SK-N-SH (cell line): ENCODE data around the gene PALS1. TPM values are rescaled to one million over a fixed set of nuclear protein-coding genes. Genes with fewer than 3 reads are reported as not detected.

Experiments
- CTCF ChIA-PET: fragments of 300-600, 350-600 bp; formaldehyde crosslinking; extraction: SDS; loops from one replicate; lab custom pipeline; 2021; lab: Yijun Ruan, JAX
- POLR2A ChIA-PET: fragments of 350-600 bp; sonication (Branson Sonifier 250); formaldehyde crosslinking; extraction: SDS; loops from one replicate; lab custom pipeline; 2020; ENCODE audit warnings: antibody characterized with exemption, inconsistent platforms; lab: Yijun Ruan, JAX
- DNase-seq: peaks from one replicate; pipeline ENCODE4 v3.0.0; 2012
- H2AFZ ChIP-seq: fragments of 200-600 bp; sonication (generic); 2 replicates; pipeline ENCODE4 v1.8.1; 2016; ENCODE audit warnings: antibody characterized with exemption, mild to moderate bottlenecking, low read depth
- H3F3A ChIP-seq: fragments of 200-600 bp; sonication (generic); replicated peaks from 2 replicates; pipeline ENCODE3; 2016; ENCODE audit warnings: antibody characterized with exemption, mild to moderate bottlenecking; ENCODE audit not compliant: insufficient read depth
- H3K27ac ChIP-seq, 2 experiments: fragments of 200-500 bp in 1 of 2; fragments of 200-600 bp in 1 of 2; sonication (Bioruptor generic) in 1 of 2; sonication (generic), shearing (Covaris generic) in 1 of 2; 2 replicates each; pipeline versions ENCODE4 v1.5.1 to v1.6.1; 2014 to 2016; ENCODE audit warnings: low read depth in 2 of 2, inconsistent platforms in 1 of 2, low read length in 1 of 2, mild to moderate bottlenecking in 1 of 2, mixed read lengths in 1 of 2
- H3K27me3 ChIP-seq: fragments of 200-600 bp; sonication (generic), shearing (Covaris generic); 2 replicates; pipeline ENCODE4 v1.6.1; 2016; ENCODE audit warnings: mixed run types; ENCODE audit not compliant: insufficient read depth
- H3K36me3 ChIP-seq, 2 experiments: fragments of 200-500 bp in 1 of 2; fragments of 200-600 bp in 1 of 2; sonication (Bioruptor generic) in 1 of 2; sonication (generic) in 1 of 2; replicated peaks in 1 of 2; 2 replicates each; pipeline versions ENCODE3 to v1.5.1; 2014 to 2016; ENCODE audit warnings: low read length in 1 of 2, mild to moderate bottlenecking in 1 of 2; ENCODE audit not compliant: insufficient read depth in 2 of 2, control insufficient read depth in 1 of 2
- H3K4me1 ChIP-seq, 2 experiments: fragments of 200-500 bp in 1 of 2; fragments of 200-600 bp in 1 of 2; sonication (Bioruptor generic) in 1 of 2; sonication (generic), shearing (Covaris generic) in 1 of 2; 2 replicates each; pipeline versions ENCODE4 v1.5.1 to v1.6.1; 2014 to 2016; ENCODE audit warnings: low read depth in 1 of 2, low read length in 1 of 2, mixed run types in 1 of 2; ENCODE audit not compliant: insufficient read depth in 2 of 2, control insufficient read depth in 1 of 2
- H3K4me2 ChIP-seq: fragments of 200-600 bp; sonication (generic), shearing (Covaris generic); 2 replicates; pipeline ENCODE4 v1.6.1; 2017; ENCODE audit warnings: mixed run types
- H3K4me3 ChIP-seq, 2 experiments: fragments of 200-500 bp in 1 of 2; fragments of 200-600 bp in 1 of 2; sonication (Bioruptor generic) in 1 of 2; sonication (generic), shearing (Covaris generic) in 1 of 2; 2 replicates each; pipeline versions ENCODE4 v1.5.1 to v1.8.1; 2014 to 2016; ENCODE audit warnings: low read depth in 2 of 2, inconsistent platforms in 1 of 2, low read length in 1 of 2, mild to moderate bottlenecking in 1 of 2, mixed read lengths in 1 of 2, moderate library complexity in 1 of 2
- H3K79me2 ChIP-seq: fragments of 200-600 bp; sonication (generic); 2 replicates; pipeline ENCODE4 v1.8.1; 2017; ENCODE audit warnings: mild to moderate bottlenecking; ENCODE audit not compliant: insufficient read depth
- H3K9ac ChIP-seq: fragments of 200-600 bp; sonication (generic); 2 replicates; pipeline ENCODE4 v1.6.1; 2017; ENCODE audit warnings: mixed run types
- H3K9me2 ChIP-seq: fragments of 200-600 bp; sonication (generic); 2 replicates; pipeline ENCODE4 v1.6.1; 2017; ENCODE audit warnings: mixed run types
- H3K9me3 ChIP-seq: fragments of 200-600 bp; sonication (generic); 2 replicates; pipeline ENCODE4 v1.6.1; 2017; ENCODE audit warnings: mixed run types, mild to moderate bottlenecking, moderate library complexity
- H4K20me1 ChIP-seq: fragments of 200-600 bp; sonication (generic); 2 replicates; pipeline ENCODE4 v1.6.1; 2017; ENCODE audit warnings: mild to moderate bottlenecking, mixed run types; ENCODE audit not compliant: insufficient read depth
- CTCF ChIP-seq: fragments of 200-600 bp; sonication (generic); IDR thresholded peaks from 2 replicates; pipeline ENCODE4 v1.6.1; 2017; ENCODE audit warnings: antibody characterized with exemption, mild to moderate bottlenecking, moderate library complexity
- EZH2phosphoT487 ChIP-seq: fragments of 200-600 bp; sonication (generic); IDR thresholded peaks from 2 replicates; pipeline ENCODE4 v1.6.1; 2017; ENCODE audit warnings: low read depth, mixed run types, mild to moderate bottlenecking, antibody characterized with exemption, moderate library complexity, borderline replicate concordance
- FOSL2 ChIP-seq: IDR thresholded peaks from 2 replicates; pipeline ENCODE4 v1.4.0; 2012; ENCODE audit warnings: low read depth, mild to moderate bottlenecking, moderate library complexity, borderline replicate concordance
- GABPA ChIP-seq: IDR thresholded peaks from 2 replicates; pipeline ENCODE4 v1.4.0; 2012; ENCODE audit warnings: low read depth, mild to moderate bottlenecking
- GATA2 ChIP-seq: sonication (generic); formaldehyde crosslinking; IDR thresholded peaks from 2 replicates; pipeline ENCODE4 v1.5.0; 2020; ENCODE audit warnings: mild to moderate bottlenecking, missing genetic modification reagents
- JUND ChIP-seq: IDR thresholded peaks from 2 replicates; pipeline ENCODE4 v1.4.0; 2012
- MXI1 ChIP-seq: IDR thresholded peaks from 2 replicates; pipeline ENCODE4 v1.6.1; 2012; ENCODE audit warnings: mild to moderate bottlenecking, low read depth, low read length, improper control_type of control experiment
- NFIC ChIP-seq: IDR thresholded peaks from 2 replicates; pipeline ENCODE4 v1.4.0; 2012; ENCODE audit warnings: borderline replicate concordance
- REST ChIP-seq: IDR thresholded peaks from 2 replicates; pipeline ENCODE4 v1.6.1; 2012; ENCODE audit warnings: mild to moderate bottlenecking, low read depth, low read length, moderate library complexity
- SIN3A ChIP-seq: IDR thresholded peaks from 2 replicates; pipeline ENCODE4 v1.6.1; 2012; ENCODE audit warnings: low read depth, mild to moderate bottlenecking, low read length, moderate library complexity, borderline replicate concordance
- SMC3 ChIP-seq: IDR thresholded peaks from 2 replicates; pipeline ENCODE4 v1.6.1; 2012; ENCODE audit warnings: low read depth, low read length, improper control_type of control experiment
- TCF12 ChIP-seq: IDR thresholded peaks from 2 replicates; pipeline ENCODE4 v1.4.0; 2012
- TEAD4 ChIP-seq: IDR thresholded peaks from 2 replicates; pipeline ENCODE4 v1.4.0; 2012; ENCODE audit warnings: mild to moderate bottlenecking, borderline replicate concordance; ENCODE audit not compliant: insufficient read depth
- YY1 ChIP-seq: IDR thresholded peaks from 2 replicates; pipeline ENCODE4 v1.4.0; 2012; ENCODE audit warnings: low read depth, mild to moderate bottlenecking
- ZBTB33 ChIP-seq: IDR thresholded peaks from 2 replicates; pipeline ENCODE4 v1.4.0; 2012; ENCODE audit warnings: low read depth, borderline replicate concordance
- WGBS: methylation state at CpG from one replicate; pipeline ENCODE4 v1.1.6; 2017; ENCODE audit warnings: low lambda C conversion rate; 5-methylcytosine and 5-hydroxymethylcytosine counted together
- polyA plus RNA-seq, 3 experiments: library from polyadenylated mRNA; depleted of rRNA; stranded (reverse); fragments of >200 nt; gene quantifications; 2 replicates each; pipeline ENCODE4 v1.2.3, GENCODE V29; 2012
- TF ChIP-seq, protein P1 (sequence below): IDR thresholded peaks from 2 replicates; pipeline ENCODE4; 2012
- TF ChIP-seq, protein P2 (sequence below): IDR thresholded peaks from 2 replicates; pipeline ENCODE4 v1.4.0; 2012; ENCODE audit warnings: low read depth

Gene PALS1
- polyA plus RNA-seq, 1 of the 3 experiments (the other 2 are of a cell fraction): 8.0 TPM

- Histone ChIP-seq H4K20me1 (peaks cover 49% of the 10 kb centered on the region), H3K4me3 (no peak overlapping the region), H3K9me2 (no peaks in the 10 kb centered on the region), H3K27ac (peak overlapping the region in 1 of 2 experiments; percentile 2; a peak in 1 of 4 replicates), H3K79me2 (peaks cover 96% of the 10 kb centered on the region), H3K36me3 (no peaks in the 10 kb centered on the region), H3K9ac (no peak overlapping the region), H3K9me3 (no peaks in the 10 kb centered on the region), H3K4me2 (no peak overlapping the region), H2AFZ (no peak overlapping the region)
- TF ChIP-seq EZH2phosphoT487 (no peak), SIN3A (no peak), TEAD4 (no peak), GATA2 (CRISPR knock-in tag) (no peak), JUND (0 out of 2 replicates have a peak, but pooled peaks have one; percentile 29), REST (no peak), TCF12 (no peak), GABPA (no peak), FOSL2 (no peak), SMC3 (no peak), NFIC (peak; percentile 46; the same call in 1 of the 2 replicates), MXI1 (no peak), YY1 (no peak), CTCF (no peak), ZBTB33 (no peak)
- TF ChIP-seq, protein P1, sequence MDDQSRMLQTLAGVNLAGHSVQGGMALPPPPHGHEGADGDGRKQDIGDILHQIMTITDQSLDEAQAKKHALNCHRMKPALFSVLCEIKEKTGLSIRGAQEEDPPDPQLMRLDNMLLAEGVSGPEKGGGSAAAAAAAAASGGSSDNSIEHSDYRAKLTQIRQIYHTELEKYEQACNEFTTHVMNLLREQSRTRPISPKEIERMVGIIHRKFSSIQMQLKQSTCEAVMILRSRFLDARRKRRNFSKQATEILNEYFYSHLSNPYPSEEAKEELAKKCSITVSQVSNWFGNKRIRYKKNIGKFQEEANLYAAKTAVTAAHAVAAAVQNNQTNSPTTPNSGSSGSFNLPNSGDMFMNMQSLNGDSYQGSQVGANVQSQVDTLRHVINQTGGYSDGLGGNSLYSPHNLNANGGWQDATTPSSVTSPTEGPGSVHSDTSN: no peak
- TF ChIP-seq, protein P2, sequence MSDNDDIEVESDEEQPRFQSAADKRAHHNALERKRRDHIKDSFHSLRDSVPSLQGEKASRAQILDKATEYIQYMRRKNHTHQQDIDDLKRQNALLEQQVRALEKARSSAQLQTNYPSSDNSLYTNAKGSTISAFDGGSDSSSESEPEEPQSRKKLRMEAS: no peak
- TF ChIP-seq, all 33 proteins: peak for 2
- Histone ChIP-seq H3F3A (peaks cover 26% of the 10 kb centered on the region), H3K27me3 (no peaks in the 10 kb centered on the region), H3K4me1 (peaks cover 0 to 12% of the 10 kb centered on the region in 2 experiments; a peak in 2 of 4 replicates)
- CTCF ChIA-PET: no interaction called here
- POLR2A ChIA-PET: no interaction called here
- 91% methylated on average over 5 of the region's 5 CpGs for WGBS
- DNase-seq: no peak
Measured at GRCh38 chr14:67263499-67264149, 22.4 kb downstream of the PALS1 start.
